ENCODE data around the gene MAP3K14. TPM values are rescaled to one million over a fixed set of nuclear protein-coding genes. Genes with fewer than 3 reads are reported as not detected.
A peak's percentile ranks its signal among the peaks of the same experiment; 100 is the strongest.

The MAP3K14 gene
- total RNA-seq, 4 donors from 2014 or later: 18.0 to 62.8 (median 34.0) TPM

- in situ Hi-C loops (cut with MboI; ENCODE audit: low sequenced_read_pairs in 4 of 4): no loop called here
These were observed 51.8 kb downstream of the MAP3K14 start for GRCh38 chr17:45264988-45265387.

GRCh38 chr17:45264430-45264829 lies 52.4 kb downstream of the MAP3K14 start:
- H3K36me3 ChIP-seq: peaks cover 0 to 41% of the 10 kb centered on the region in 2 donors
- TF ChIP-seq CTCF (IDR thresholded peaks at IDR 0.05 in 4 of 5, conservative IDR thresholded peaks at IDR 0.05 in 1 of 5): no peak
- TF ChIP-seq POLR2A (IDR thresholded peaks at IDR 0.05): no peak
- intact Hi-C loops (cut with DNase I; ENCODE audit: low total_unique reads) (no loop called here), in situ Hi-C loops (cut with MboI; ENCODE audit: low sequenced_read_pairs in 4 of 4) (no loop called here)
- no peaks in the 10 kb centered on the region for H3K27me3 ChIP-seq
- H3K27ac ChIP-seq: peak overlapping the region; percentile 75 to 85 (median 79)
- no peak for DNase-seq
- no peak overlapping the region for H3K4me3 ChIP-seq
- no peaks in the 10 kb centered on the region for H3K9me3 ChIP-seq
- peaks cover 50 to 61% of the 10 kb centered on the region in 2 donors for H3K4me1 ChIP-seq
- no peak for ATAC-seq

More at GRCh38 chr17:45264988-45265387, 51.8 kb downstream of the MAP3K14 start:
- ATAC-seq (no peak), DNase-seq (no peak)
- Histone ChIP-seq H3K27me3 (no peaks in the 10 kb centered on the region), H3K4me1 (peaks cover 48 to 56% of the 10 kb centered on the region in 2 donors), H3K36me3 (peaks cover 0 to 46% of the 10 kb centered on the region in 2 donors), H3K27ac (peak overlapping the region; percentile 73 to 82 (median 76)), H3K9me3 (no peaks in the 10 kb centered on the region), H3K4me3 (no peak overlapping the region)
- TF ChIP-seq CTCF (IDR thresholded peaks at IDR 0.05 in 4 of 5, conservative IDR thresholded peaks at IDR 0.05 in 1 of 5) (no peak), POLR2A (IDR thresholded peaks at IDR 0.05) (no peak)
- intact Hi-C loops (cut with DNase I; ENCODE audit: low total_unique reads): no loop called here

- H3K4me1 ChIP-seq: peaks cover 50 to 62% of the 10 kb centered on the region in 2 donors
- ATAC-seq: peak; percentile 31 to 40
- H3K9me3 ChIP-seq: no peaks in the 10 kb centered on the region
- no peak overlapping the region for H3K4me3 ChIP-seq
- intact Hi-C loops (cut with DNase I; ENCODE audit: low total_unique reads): no loop called here
- H3K27me3 ChIP-seq: no peaks in the 10 kb centered on the region
- peak overlapping the region; percentile 75 to 85 (median 79) for H3K27ac ChIP-seq
- peak in 1 of 2 donors; percentile 74 for DNase-seq
- TF ChIP-seq CTCF (IDR thresholded peaks at IDR 0.05 in 4 of 5, conservative IDR thresholded peaks at IDR 0.05 in 1 of 5) (no peak), POLR2A (IDR thresholded peaks at IDR 0.05) (no peak)
- in situ Hi-C loops (cut with MboI; ENCODE audit: low sequenced_read_pairs in 4 of 4): no loop called here
- peaks cover 0 to 31% of the 10 kb centered on the region in 2 donors for H3K36me3 ChIP-seq
These were observed 53.4 kb downstream of the MAP3K14 start for GRCh38 chr17:45263477-45263860.

GRCh38 chr17:45262516-45263476 lies 54.0 kb downstream of the MAP3K14 start:
- TF ChIP-seq POLR2A (IDR thresholded peaks at IDR 0.05) (no peak), CTCF (IDR thresholded peaks at IDR 0.05 in 4 of 5, conservative IDR thresholded peaks at IDR 0.05 in 1 of 5) (no peak)
- peak in 1 of 2 donors; percentile 21 for DNase-seq
- Histone ChIP-seq H3K36me3 (peaks cover 0 to 25% of the 10 kb centered on the region in 2 donors), H3K27ac (peak overlapping the region; percentile 75 to 85 (median 79)), H3K4me1 (peaks cover 50 to 62% of the 10 kb centered on the region in 2 donors), H3K4me3 (peak overlapping the region; percentile 58 to 76 (median 60)), H3K9me3 (no peaks in the 10 kb centered on the region), H3K27me3 (no peaks in the 10 kb centered on the region)
- in situ Hi-C loops (cut with MboI; ENCODE audit: low sequenced_read_pairs in 4 of 4): no loop called here
- intact Hi-C loops (cut with DNase I; ENCODE audit: low total_unique reads): no loop called here
- ATAC-seq: no peak

Data from gastrocnemius medialis (tissue), 4 donors.